Nucleus accumbens (tissue), 56 donors: Measurements from ENCODE around the gene RIPOR3.
A peak's percentile ranks its signal among the peaks of the same experiment; 100 is the strongest.
"Not testable (repeated sequence)": the region's sequence is repeated elsewhere in the genome, so short reads cannot be mapped to it uniquely, and the experiment has no call there.

Source experiments
- DNase-seq, 56 donors: peaks; one replicate each; lab custom pipeline; 2025; lab: John Stamatoyannopoulos, UW

The RIPOR3 gene

GRCh38 chr20:50724851-50725723 is 33.7 kb upstream of the RIPOR3 start:
- DNase-seq = peak in 45 of 56 donors; percentile 9 to 89 (median 63)

GRCh38 chr20:50724112-50724725 is 32.9 kb upstream of the RIPOR3 start:
- no peak for DNase-seq

GRCh38 chr20:50723672-50724071 is 32.3 kb upstream of the RIPOR3 start:
- DNase-seq = no peak

GRCh38 chr20:50722424-50723155 is 31.2 kb upstream of the RIPOR3 start:
- DNase-seq = no peak

GRCh38 chr20:50721881-50722281 is 30.5 kb upstream of the RIPOR3 start:
- peak in 4 of 56 donors; percentile 5 to 12 (median 8) for DNase-seq

- no peak for DNase-seq
Observed at GRCh38 chr20:50720582-50720981, 29.2 kb upstream of the RIPOR3 start.

GRCh38 chr20:50720026-50720425 is 28.7 kb upstream of the RIPOR3 start:
- no peak for DNase-seq

- no peak for DNase-seq
Observed at GRCh38 chr20:50719328-50719727, 28.0 kb upstream of the RIPOR3 start.

GRCh38 chr20:50717974-50718761 is 26.8 kb upstream of the RIPOR3 start:
- DNase-seq = no peak

GRCh38 chr20:50717312-50717711 is 26.0 kb upstream of the RIPOR3 start:
- DNase-seq = no peak

- DNase-seq = no peak
Observed at GRCh38 chr20:50716518-50716917, 25.2 kb upstream of the RIPOR3 start.

- DNase-seq = no peak
Observed at GRCh38 chr20:50715694-50716093, 24.4 kb upstream of the RIPOR3 start.

- not testable (repeated sequence) for DNase-seq
Observed at GRCh38 chr20:50714426-50714825, 23.1 kb upstream of the RIPOR3 start.

- DNase-seq = peak in 9 of 56 donors; percentile 2 to 39 (median 15)
Observed at GRCh38 chr20:50713657-50714101, 22.3 kb upstream of the RIPOR3 start.

GRCh38 chr20:50712771-50713656 is 21.7 kb upstream of the RIPOR3 start:
- DNase-seq = no peak

- DNase-seq = no peak
Observed at GRCh38 chr20:50711113-50711825, 19.9 kb upstream of the RIPOR3 start.

GRCh38 chr20:50710492-50711063 is 19.2 kb upstream of the RIPOR3 start:
- DNase-seq = no peak

GRCh38 chr20:50709636-50709973 is 18.3 kb upstream of the RIPOR3 start:
- no peak for DNase-seq
